Heart left ventricle (tissue), 16 donors: ENCODE results near the gene PARVG. TPM values are rescaled to one million over a fixed set of nuclear protein-coding genes. Genes with fewer than 3 reads are reported as not detected.

Experiments used
- ATAC-seq, 4 donors: fragments of 200-7000 bp; cut with Tn5 transposase; one replicate each; pipeline ENCODE4 v1.9.1; 2020 to 2022; ENCODE audit warnings: moderate library complexity in 4 of 4, mild to moderate bottlenecking in 3 of 4, moderate number of reproducible peaks in 1 of 4
- DNase-seq, 5 donors: peaks; one replicate each; pipeline ENCODE4 v3.0.0-alpha.2; 2020
- H3K27ac ChIP-seq, 12 donors: fragments of 200-600 bp; sonication (generic) in 4 of 12; one replicate each; pipeline versions ENCODE4 v1.5.0 to v1.8.0; 2016 to 2022; ENCODE audit warnings: mild to moderate bottlenecking in 2 of 12
- H3K27me3 ChIP-seq, 9 donors: fragments of 200-600 bp; sonication (generic) in 2 of 9; one replicate each; pipeline versions ENCODE4 v1.5.1 to v1.8.0; 2016 to 2022; ENCODE audit warnings: mild to moderate bottlenecking in 3 of 9
- H3K36me3 ChIP-seq, 9 donors: fragments of 200-600 bp; sonication (generic) in 2 of 9; one replicate each; pipeline versions ENCODE4 v1.5.0 to v1.8.0; 2018 to 2022; ENCODE audit warnings: mild to moderate bottlenecking in 2 of 9
- H3K4me1 ChIP-seq, 12 donors: fragments of 200-600 bp; sonication (generic) in 4 of 12; one replicate each; pipeline versions ENCODE4 v1.5.0 to v1.8.0; 2016 to 2022; ENCODE audit warnings: mild to moderate bottlenecking in 3 of 12
- H3K4me3 ChIP-seq, 12 donors: fragments of 200-600 bp; sonication (generic) in 4 of 12; one replicate each; pipeline versions ENCODE4 v1.5.0 to v1.8.0; 2017 to 2022; ENCODE audit warnings: mild to moderate bottlenecking in 9 of 12, moderate library complexity in 4 of 12
- H3K9me3 ChIP-seq, 12 donors: fragments of 200-600 bp; sonication (generic) in 4 of 12; one replicate each; pipeline versions ENCODE4 v1.5.0 to v1.8.0; 2016 to 2022; ENCODE audit warnings: mild to moderate bottlenecking in 1 of 12
- CTCF ChIP-seq, 12 donors: fragments of 200-600 bp; sonication (generic) in 4 of 12; IDR thresholded peaks; one replicate each; pipeline versions ENCODE4 v1.5.0 to v1.8.0; 2018 to 2022; ENCODE audit warnings: antibody characterized with exemption in 12 of 12, mild to moderate bottlenecking in 5 of 12
- POLR2A ChIP-seq, 2 donors: fragments of 450-650 bp; IDR thresholded peaks; one replicate each; pipeline ENCODE4 v1.6.1; 2017; ENCODE audit warnings: antibody characterized with exemption in 2 of 2, mild to moderate bottlenecking in 2 of 2, moderate library complexity in 2 of 2
- WGBS, 4 donors: extraction: QIAGEN DNeasy Blood & Tissue Kit in 2 of 4; methylation state at CpG; one replicate each; pipeline versions ENCODE4 v1.1.5 to v1.1.7; 2013 to 2018; 5-methylcytosine and 5-hydroxymethylcytosine counted together
- intact Hi-C, 10 donors: fragments of 100-400 bp; cut with DNase I; formaldehyde crosslinking; loops; one replicate each; pipeline versions ENCODE4 v1.11.1 to v1.14.2; 2022
- polyA plus RNA-seq, 2 donors: library from polyadenylated mRNA; stranded (reverse); fragments of 200-250 nt; gene quantifications; one replicate each; pipeline ENCODE4 v1.2.3, GENCODE V29; 2013
- total RNA-seq, 9 donors: library from RNA; depleted of rRNA in 2 of 9; stranded (reverse); fragments of >200 nt in 2 of 9; fragmentation: NEBNext Ultra II Directional in 3 of 9; extraction: Animal tissue kit (Norgen Biotek cat#: 25700) in 3 of 9; gene quantifications; one replicate each; pipeline versions ENCODE4 v1.1.0 to v1.2.4, GENCODE V29; 2016 to 2023
- donor health status: ischemic (EF 13 %, LVEDD 7.1; RV severe dilation, severe dysfunction).
- donor health status: healthy with polysubstance abuse.
- donor health status: DM: no; HTN: yes; CAD: no.
- donor health status: DM: no; HTN: no; CAD: no.
- donor health status: ischemic (EF 25% LVEDD 6.9; RV normal size, moderate dysfunction).
- donor health status: ischemic (EF 25% LVEDD 5.7; RV mildly dilated, moderate dysfunction).
- donor health status: healthy.
- donor health status: DM: yes; HTN: yes; CAD: no.
- donor health status: ischemic (EF 35%, LVEDD 5.7; RV mildly dilated, moderate dysfunction).
- donor health status: nonischemic (EF 11% LVEDD 7.7; RV severe dilation, severe dysfunction).
- donor health status: DM: yes; HTN: yes; CAD: no.
- donor health status: PGD.
- donor health status: ischemic (EF 29% LVEDD 5.4; RV normal size, mild dysfunction).
- donor health status: nonischemic (EF 23%, LVEDD 6.1; RV moderate dilation, normal function).

PARVG gene
- total and polyA plus RNA-seq, 11 donors = 1.1 to 34.8 (median 2.2) TPM

- DNase-seq = no peak
- no peak overlapping the region for H3K4me3 ChIP-seq
- H3K27me3 ChIP-seq = peaks cover 0 to 19% (median 0%) of the 10 kb centered on the region in 9 donors
- intact Hi-C loops = no loop called here
- WGBS, 4 donors = 90 to 94% (median 91%) methylated on average over 2 of the region's 2 CpGs
- H3K36me3 ChIP-seq = peaks cover 0 to 37% (median 0%) of the 10 kb centered on the region in 9 donors
- H3K27ac ChIP-seq = no peak overlapping the region
- no peak for TF ChIP-seq CTCF (IDR thresholded peaks at IDR 0.05)
- H3K4me1 ChIP-seq = peaks cover 0 to 13% (median 0%) of the 10 kb centered on the region in 12 donors
- ATAC-seq = no peak
- H3K9me3 ChIP-seq = no peaks in the 10 kb centered on the region
These were observed 16.5 kb downstream of the PARVG start for GRCh38 chr22:44197271-44197670.

GRCh38 chr22:44199164-44199563 is 18.4 kb downstream of the PARVG start:
- Histone ChIP-seq H3K4me1 (peaks cover 0 to 13% (median 0%) of the 10 kb centered on the region in 12 donors), H3K4me3 (no peak overlapping the region), H3K36me3 (peaks cover 0 to 43% (median 0%) of the 10 kb centered on the region in 9 donors), H3K27me3 (peaks cover 0 to 24% (median 0%) of the 10 kb centered on the region in 9 donors), H3K27ac (no peak overlapping the region), H3K9me3 (no peaks in the 10 kb centered on the region)
- ATAC-seq (no peak), DNase-seq (no peak)
- 88 to 92% (median 90%) methylated on average over 2 of the region's 2 CpGs for WGBS, 4 donors
- TF ChIP-seq CTCF (IDR thresholded peaks at IDR 0.05) (no peak), POLR2A (IDR thresholded peaks at IDR 0.05) (no peak)
- intact Hi-C loops = no loop called here

- H3K27me3 ChIP-seq = peaks cover 0 to 24% (median 0%) of the 10 kb centered on the region in 9 donors
- no peak overlapping the region for H3K4me3 ChIP-seq
- intact Hi-C loops = no loop called here
- peaks cover 0 to 13% (median 0%) of the 10 kb centered on the region in 12 donors for H3K4me1 ChIP-seq
- WGBS, 4 donors = 86 to 92% (median 89%) methylated on average over 4 to 5 of the region's 5 CpGs
- TF ChIP-seq POLR2A (IDR thresholded peaks at IDR 0.05) (no peak), CTCF (IDR thresholded peaks at IDR 0.05) (no peak)
- ATAC-seq = no peak
- H3K9me3 ChIP-seq = no peaks in the 10 kb centered on the region
- no peak for DNase-seq
- peaks cover 0 to 43% (median 0%) of the 10 kb centered on the region in 9 donors for H3K36me3 ChIP-seq
- no peak overlapping the region for H3K27ac ChIP-seq
These were observed 19.1 kb downstream of the PARVG start for GRCh38 chr22:44199866-44200265.

- ATAC-seq = no peak
- DNase-seq = no peak
- H3K9me3 ChIP-seq = no peaks in the 10 kb centered on the region
- no peak overlapping the region for H3K27ac ChIP-seq
- peaks cover 0 to 13% (median 0%) of the 10 kb centered on the region in 12 donors for H3K4me1 ChIP-seq
- WGBS, 4 donors = 68 to 72% (median 70%) methylated on average over 6 of the region's 6 CpGs
- no peak overlapping the region for H3K4me3 ChIP-seq
- intact Hi-C loops = no loop called here
- TF ChIP-seq POLR2A (IDR thresholded peaks at IDR 0.05) = no peak
- no peak for TF ChIP-seq CTCF (IDR thresholded peaks at IDR 0.05)
- peaks cover 0 to 24% (median 0%) of the 10 kb centered on the region in 9 donors for H3K27me3 ChIP-seq
- H3K36me3 ChIP-seq = peaks cover 0 to 42% (median 0%) of the 10 kb centered on the region in 9 donors
These were observed 19.7 kb downstream of the PARVG start for GRCh38 chr22:44200451-44200850.
